GM15510 (cell line): ENCODE measurements around the gene ESR1.

Source experiments
- POLR2A ChIP-seq: IDR thresholded peaks from 3 replicates; pipeline ENCODE4 v1.6.1; 2011; ENCODE audit warnings: borderline replicate concordance; ENCODE audit not compliant: insufficient read length; ENCODE audit errors: extremely low read depth

Gene ESR1

GRCh38 chr6:152167641-152168603, 360.4 kb downstream of the ESR1 start:
- no peak for TF ChIP-seq POLR2A

- no peak for TF ChIP-seq POLR2A
These were observed 362.8 kb downstream of the ESR1 start for GRCh38 chr6:152170313-152170701.

- TF ChIP-seq POLR2A = no peak
These were observed 363.5 kb downstream of the ESR1 start for GRCh38 chr6:152170702-152171667.

DNA sequence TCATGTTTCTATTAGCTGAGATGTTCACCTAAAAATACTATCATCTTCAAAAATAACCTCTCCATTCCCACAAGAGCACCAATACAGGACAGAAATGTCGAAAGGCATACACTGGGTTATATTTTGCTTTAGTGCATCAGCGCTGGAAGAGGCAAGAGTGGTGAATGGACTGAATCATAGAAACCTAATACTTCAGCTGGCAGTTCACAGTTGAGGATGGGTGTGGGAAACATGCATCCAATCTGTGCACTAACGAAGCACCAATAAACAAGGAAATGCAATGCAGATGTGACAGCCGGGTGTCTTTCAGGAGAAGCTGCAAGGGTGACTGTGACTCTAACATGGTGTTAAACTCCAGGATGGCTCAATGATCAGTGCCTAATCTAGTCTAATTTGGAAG, 365.8 kb downstream of the ESR1 start:
- TF ChIP-seq POLR2A = no peak

DNA sequence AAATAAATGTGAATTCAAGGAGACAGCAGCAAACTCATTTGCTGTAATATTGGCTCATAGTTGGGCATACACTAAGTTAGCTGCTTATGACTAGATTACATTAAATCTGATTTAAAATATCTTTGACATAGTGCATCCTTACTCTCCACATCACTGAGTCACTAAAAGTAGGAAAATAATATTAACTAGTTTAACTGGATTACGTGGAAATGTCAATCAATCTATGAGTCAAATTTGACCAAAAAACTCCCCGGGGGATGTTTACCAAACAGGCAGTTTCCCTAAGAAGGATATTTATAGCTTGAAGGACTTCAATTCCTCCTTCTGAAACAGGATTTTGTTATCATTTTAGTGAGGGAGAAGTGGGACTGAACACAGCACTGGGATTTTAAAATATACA, 366.5 kb downstream of the ESR1 start:
- TF ChIP-seq POLR2A = no peak

DNA sequence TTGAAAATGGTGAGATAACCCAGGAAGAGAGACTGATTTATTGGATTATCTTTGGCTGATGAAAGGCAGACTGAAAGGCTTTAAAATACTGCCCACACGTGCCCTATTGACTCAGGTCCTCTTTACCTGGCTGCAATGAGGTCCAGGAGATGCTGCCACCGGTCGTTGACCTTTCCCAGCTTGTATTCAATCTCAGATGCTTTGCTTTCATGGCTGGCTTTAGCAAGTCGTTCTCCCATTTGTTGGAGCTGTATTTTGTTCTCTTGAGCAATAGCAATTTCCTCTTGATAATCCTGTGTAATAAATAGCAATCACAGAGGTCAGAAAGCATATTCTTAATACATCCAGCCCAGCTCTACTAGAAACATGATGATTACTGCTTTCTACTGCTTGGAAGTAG, 368.8 kb downstream of the ESR1 start:
- TF ChIP-seq POLR2A = no peak
